GM19395 (cell line): Measurements from ENCODE around the gene VSIG2.

Experiments used
- ATAC-seq: cut with Tn5 transposase; IDR thresholded peaks from one replicate; pipeline ENCODE4 v1.9.1; 2021; ENCODE audit warnings: mild to moderate bottlenecking, moderate library complexity; ENCODE audit not compliant: unreplicated experiment

VSIG2 gene

DNA sequence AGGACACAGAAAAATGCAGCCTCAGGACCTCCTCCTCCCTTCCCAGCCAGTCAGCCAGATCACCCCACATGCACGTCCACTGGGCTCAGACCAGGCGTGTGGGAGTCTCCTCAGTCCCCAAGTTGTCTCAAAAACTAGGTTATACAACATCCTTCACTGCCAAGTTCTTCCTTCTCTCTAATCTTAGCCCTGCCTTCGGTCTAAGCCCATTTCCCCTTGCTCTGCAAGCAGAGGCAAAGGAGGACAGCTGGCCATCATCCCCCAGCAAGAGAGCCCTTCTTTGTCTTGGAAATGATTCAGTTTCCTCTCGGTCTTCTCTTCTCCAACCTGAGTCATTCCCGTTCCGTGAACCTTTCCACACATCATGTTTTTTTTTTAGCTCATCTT is 26.3 kb downstream of the VSIG2 start:
- ATAC-seq: peak; percentile 13

GRCh38 chr11:124724979-124725718 is 26.9 kb downstream of the VSIG2 start:
- ATAC-seq: peak; percentile 97

GRCh38 chr11:124722176-124722575 is 29.9 kb downstream of the VSIG2 start:
- no peak for ATAC-seq

GRCh38 chr11:124719534-124719933 is 32.5 kb downstream of the VSIG2 start:
- ATAC-seq: no peak

- no peak for ATAC-seq
These were observed 33.3 kb downstream of the VSIG2 start for GRCh38 chr11:124718801-124719200.

- ATAC-seq: peak; percentile 57
These were observed 34.0 kb downstream of the VSIG2 start for GRCh38 chr11:124717786-124718651.

DNA sequence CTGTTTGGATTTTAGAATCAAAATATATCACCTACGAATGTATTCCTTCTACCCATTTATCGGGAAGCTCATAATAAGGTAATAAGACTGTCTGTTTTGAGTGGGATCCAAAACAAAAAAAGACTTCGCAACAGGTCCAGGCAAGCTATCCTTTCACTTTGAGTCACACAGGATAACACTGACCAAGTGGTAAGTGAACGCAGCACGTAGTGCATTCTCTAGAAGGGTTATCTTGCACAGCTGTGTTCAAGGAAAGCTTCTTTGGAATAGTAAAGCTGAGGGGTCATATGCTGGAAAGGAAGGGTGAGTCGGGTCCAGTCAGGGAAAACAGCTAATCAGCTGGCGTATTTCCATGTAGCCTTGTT is 34.7 kb downstream of the VSIG2 start:
- peak; percentile 70 for ATAC-seq

- ATAC-seq: no peak
These were observed 35.5 kb downstream of the VSIG2 start for GRCh38 chr11:124716591-124716990.

GRCh38 chr11:124712392-124712791 is 39.7 kb downstream of the VSIG2 start:
- no peak for ATAC-seq

GRCh38 chr11:124707829-124708228 is 44.2 kb downstream of the VSIG2 start:
- no peak for ATAC-seq

DNA sequence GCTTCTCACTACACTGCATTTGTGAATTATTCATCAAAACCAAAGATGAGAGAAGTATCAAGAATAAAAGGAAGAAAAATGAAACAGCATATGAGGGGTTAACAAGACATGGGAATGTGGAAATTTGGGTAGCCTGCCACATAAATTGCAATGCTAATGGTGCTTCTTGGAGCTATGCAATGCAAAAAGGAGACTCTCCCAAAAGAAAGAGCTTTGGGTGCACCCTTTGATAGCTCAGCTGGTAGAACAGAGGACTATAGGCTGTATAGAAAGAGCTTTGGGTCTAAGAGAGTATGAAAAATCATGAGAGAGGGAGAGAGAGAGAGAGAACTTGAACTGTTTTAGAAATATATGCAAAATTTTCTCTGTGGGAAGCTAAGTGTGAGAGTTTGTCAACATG is 52.0 kb downstream of the VSIG2 start:
- ATAC-seq: no peak

DNA sequence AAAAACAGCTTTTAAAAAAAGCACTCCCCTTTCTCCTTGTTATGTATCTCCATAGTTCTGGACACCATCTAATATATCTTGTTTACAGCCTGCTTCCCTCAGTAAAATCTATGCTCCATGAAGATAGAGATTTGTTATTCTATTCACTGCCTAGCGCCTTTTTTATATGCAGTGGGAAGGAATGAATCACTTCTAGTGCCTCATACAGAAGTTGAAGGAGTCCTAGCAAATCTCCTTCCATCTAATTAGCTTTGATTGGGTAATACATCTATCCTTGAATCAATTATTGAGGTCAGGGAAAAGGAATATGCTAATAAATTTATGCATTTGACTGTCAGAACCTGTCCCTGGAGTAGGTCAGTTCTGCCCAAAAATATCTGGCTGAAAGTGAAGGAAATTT is 52.5 kb downstream of the VSIG2 start:
- ATAC-seq: no peak
